ENCODE data around the gene GABARAPL1.

Gene GABARAPL1

DNA sequence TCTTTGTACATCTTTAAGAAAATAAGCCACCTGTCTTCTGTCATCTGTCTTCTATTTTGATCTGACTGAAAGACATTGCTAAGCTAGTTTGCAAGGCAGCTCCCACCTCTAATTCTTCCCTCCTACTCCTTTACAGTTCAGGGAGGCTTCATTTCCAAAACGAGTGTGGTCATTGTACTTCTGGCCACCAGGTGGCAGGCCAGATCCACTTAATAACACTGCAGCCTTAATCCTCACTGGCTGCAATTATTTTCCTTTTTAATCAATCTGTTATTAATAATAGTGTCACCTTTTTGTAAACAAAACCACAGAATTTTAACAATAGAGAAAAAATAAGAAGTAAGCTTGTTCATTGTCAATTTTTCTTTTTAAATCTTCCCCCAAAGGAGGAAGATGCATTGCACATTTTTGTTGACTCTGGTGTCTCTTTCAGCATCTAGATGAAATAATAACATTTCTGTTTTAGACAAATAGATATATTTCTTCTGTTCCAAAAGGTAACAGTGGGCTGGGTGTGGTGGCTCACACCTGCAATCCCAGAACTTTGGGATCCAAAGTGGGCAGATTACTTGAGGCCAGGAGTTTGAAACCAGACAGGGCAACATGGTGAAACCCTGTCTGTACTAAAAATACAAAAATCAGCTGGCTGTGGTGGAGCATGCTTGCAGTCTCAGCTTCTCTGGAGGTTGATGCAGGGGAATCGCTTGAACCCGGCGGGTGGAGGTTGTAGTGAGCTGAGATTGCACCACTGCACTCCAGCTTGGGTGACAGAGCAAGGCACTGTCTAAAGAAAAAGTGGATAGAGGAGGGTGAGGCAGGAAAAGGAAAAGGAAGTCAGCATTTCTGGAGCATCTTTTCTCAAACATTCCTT is 23.3 kb downstream of the GABARAPL1 start:
- ChIA-PET POLR2A (no interaction called here), CTCF (interaction anchor here (0.6 to 3.8 kb wide), 47 partner anchors 9 to 1247 kb away, joined by 3 to 47 read pairs (median 4); partner anchors contain the start of genes CLEC12B and CLEC9A)
- TF ChIP-seq, protein P1, sequence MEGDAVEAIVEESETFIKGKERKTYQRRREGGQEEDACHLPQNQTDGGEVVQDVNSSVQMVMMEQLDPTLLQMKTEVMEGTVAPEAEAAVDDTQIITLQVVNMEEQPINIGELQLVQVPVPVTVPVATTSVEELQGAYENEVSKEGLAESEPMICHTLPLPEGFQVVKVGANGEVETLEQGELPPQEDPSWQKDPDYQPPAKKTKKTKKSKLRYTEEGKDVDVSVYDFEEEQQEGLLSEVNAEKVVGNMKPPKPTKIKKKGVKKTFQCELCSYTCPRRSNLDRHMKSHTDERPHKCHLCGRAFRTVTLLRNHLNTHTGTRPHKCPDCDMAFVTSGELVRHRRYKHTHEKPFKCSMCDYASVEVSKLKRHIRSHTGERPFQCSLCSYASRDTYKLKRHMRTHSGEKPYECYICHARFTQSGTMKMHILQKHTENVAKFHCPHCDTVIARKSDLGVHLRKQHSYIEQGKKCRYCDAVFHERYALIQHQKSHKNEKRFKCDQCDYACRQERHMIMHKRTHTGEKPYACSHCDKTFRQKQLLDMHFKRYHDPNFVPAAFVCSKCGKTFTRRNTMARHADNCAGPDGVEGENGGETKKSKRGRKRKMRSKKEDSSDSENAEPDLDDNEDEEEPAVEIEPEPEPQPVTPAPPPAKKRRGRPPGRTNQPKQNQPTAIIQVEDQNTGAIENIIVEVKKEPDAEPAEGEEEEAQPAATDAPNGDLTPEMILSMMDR (IDR thresholded peaks at IDR 0.05; ENCODE audit: insufficient read depth, low read length, missing control alignments), result peak; percentile 77
- no peak for DNase-seq (ENCODE audit: low read depth, low spot score)
- H3K4me3 ChIP-seq (ENCODE audit: low read depth, low read length), result no peak overlapping the region

DNA sequence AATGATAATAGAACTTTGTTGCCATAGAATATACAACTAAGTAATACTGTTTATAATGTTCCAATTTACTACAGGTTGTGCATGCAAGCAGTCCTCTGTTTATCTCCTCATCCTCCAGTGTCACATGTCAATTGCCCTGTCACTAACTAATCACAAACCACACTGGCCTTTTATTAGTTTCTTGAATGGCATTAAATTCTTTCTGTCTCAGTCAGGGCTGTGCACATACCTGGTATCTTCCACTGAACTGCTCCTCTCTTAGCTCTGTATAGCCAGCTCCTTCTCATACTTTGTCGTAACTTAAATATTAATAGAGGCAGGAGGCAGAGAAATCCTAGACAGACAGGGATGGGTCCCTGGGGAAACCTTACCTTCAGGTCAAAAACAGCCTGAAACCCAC is 24.0 kb downstream of the GABARAPL1 start:
- CTCF ChIA-PET, result interaction anchor here (0.8 to 3.8 kb wide), 18 partner anchors 8 to 513 kb away, joined by 3 to 47 read pairs (median 4); no protein-coding TSS in a partner anchor
- POLR2A ChIA-PET, result no interaction called here
- TF ChIP-seq, protein P1 (IDR thresholded peaks at IDR 0.05; ENCODE audit: insufficient read depth, low read length, missing control alignments), result no peak

DNA sequence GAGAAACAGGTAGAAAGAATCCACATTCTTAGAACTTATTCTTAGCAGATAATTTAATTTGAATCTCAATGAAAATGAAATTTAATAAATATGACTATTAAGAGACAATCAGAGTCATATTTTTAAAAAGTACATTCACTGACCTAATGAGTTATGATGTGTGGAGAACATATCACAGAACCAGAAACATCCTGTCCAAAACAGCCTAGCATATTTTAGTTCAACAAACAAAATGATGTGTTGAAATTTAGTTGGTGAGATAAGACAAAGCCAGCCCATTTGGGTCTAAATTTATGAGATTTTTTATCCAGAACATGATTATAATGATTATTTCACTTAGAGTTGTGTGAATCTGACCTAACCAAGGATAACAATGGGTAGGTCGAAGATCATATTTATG is 25.8 kb downstream of the GABARAPL1 start:
- TF ChIP-seq, protein P1 (IDR thresholded peaks at IDR 0.05; ENCODE audit: insufficient read depth, low read length, missing control alignments), result no peak
- ChIA-PET POLR2A (no interaction called here), CTCF (interaction anchor here (0.8 kb wide), 1 partner anchor 323 kb away, joined by 4 read pairs; no protein-coding TSS in a partner anchor)
- no peak overlapping the region for H3K4me3 ChIP-seq (ENCODE audit: low read depth, low read length)
- DNase-seq (ENCODE audit: low read depth, low spot score), result no peak

More for the DNA sequence above, 24.0 kb downstream of the GABARAPL1 start:
- H3K4me3 ChIP-seq (ENCODE audit: low read depth, low read length), result no peak overlapping the region
- DNase-seq (ENCODE audit: low read depth, low spot score), result no peak

DNA sequence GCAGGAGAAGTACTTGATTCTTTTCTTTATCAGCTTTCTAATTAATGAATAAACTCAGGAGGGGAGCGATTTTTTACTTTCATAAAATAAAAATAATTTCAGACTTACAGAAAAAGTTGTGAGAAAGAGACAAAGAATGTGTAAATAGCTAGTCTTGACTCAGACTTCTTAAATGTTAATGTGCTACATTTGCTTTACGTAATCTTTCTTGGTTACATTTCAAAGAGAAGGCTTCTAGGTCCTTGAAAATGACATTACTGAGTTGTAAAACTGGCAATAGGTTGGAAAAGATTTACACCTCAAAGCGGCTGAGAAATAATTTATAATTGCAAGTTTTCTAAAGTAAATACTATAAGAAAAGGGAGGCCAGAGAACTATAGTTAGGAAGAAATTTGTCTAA is 28.6 kb downstream of the GABARAPL1 start:
- CTCF ChIA-PET, result interaction anchor here (1.1 kb wide), 1 partner anchor 88 kb away, joined by 3 read pairs; no protein-coding TSS in a partner anchor

DNA sequence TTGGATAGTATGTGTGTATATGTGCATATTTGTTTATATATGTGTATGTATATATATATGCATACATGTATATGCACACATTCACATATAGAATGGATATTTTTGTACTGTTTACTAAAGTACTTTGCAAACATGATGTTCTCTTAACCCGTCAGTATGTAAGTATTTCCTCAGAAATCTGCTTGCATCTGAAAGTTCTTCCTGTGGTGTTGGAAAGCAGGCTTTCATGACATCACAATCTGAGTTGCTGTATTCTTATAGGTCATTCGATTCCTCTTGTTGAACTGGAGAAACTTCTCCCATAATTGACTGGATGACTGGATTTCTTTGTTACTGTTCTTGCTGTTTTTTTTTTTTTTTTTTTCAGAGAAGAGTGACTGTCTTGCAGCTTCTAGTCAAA is 29.1 kb downstream of the GABARAPL1 start:
- ChIA-PET CTCF (interaction anchor here (1.1 kb wide), 1 partner anchor 89 kb away, joined by 3 read pairs; no protein-coding TSS in a partner anchor), POLR2A (no interaction called here)
- DNase-seq (ENCODE audit: low read depth, low spot score), result no peak
- TF ChIP-seq, protein P1 (IDR thresholded peaks at IDR 0.05; ENCODE audit: insufficient read depth, low read length, missing control alignments), result no peak
- no peak overlapping the region for H3K4me3 ChIP-seq (ENCODE audit: low read depth, low read length)

More for the DNA sequence above, 28.6 kb downstream of the GABARAPL1 start:
- TF ChIP-seq, protein P1 (IDR thresholded peaks at IDR 0.05; ENCODE audit: insufficient read depth, low read length, missing control alignments), result no peak
- no peak for DNase-seq (ENCODE audit: low read depth, low spot score)
- H3K4me3 ChIP-seq (ENCODE audit: low read depth, low read length), result no peak overlapping the region
- POLR2A ChIA-PET, result no interaction called here

DNA sequence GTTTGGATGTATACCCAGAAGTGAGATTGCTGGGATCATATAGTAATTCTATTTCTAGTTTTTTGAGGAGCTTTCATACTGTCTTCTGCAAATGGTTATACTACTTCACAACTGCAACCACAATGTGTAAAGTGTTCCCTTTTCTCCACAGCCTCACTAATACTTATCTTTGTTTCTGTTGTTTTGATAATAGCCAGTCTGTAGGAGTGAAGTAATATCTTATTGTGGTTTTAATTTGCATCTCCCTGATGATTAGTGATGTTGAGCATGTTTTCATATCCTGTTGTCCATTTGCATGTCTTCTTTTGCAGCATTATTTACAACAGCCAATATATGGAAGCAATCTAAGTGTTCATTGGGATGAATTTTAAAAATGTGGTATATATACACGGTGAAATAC is 29.9 kb downstream of the GABARAPL1 start:
- H3K4me3 ChIP-seq (ENCODE audit: low read depth, low read length), result no peak overlapping the region
- POLR2A ChIA-PET, result no interaction called here
- DNase-seq (ENCODE audit: low read depth, low spot score), result no peak
- CTCF ChIA-PET, result interaction anchor here (1.1 kb wide), 1 partner anchor 90 kb away, joined by 3 read pairs; no protein-coding TSS in a partner anchor
- TF ChIP-seq, protein P1 (IDR thresholded peaks at IDR 0.05; ENCODE audit: insufficient read depth, low read length, missing control alignments), result no peak
